Activated CD4-positive, CD25-positive, alpha-beta regulatory T cell treated with anti-CD3 and anti-CD28 coated beads, Interleukin-2, amount 50 U/mL, for 16 hours (primary cell): ENCODE measurements around the gene PAIP2B.

Source experiments
- DNase-seq: peaks from one replicate; pipeline ENCODE4 v3.0.0-alpha.2; 2020; ENCODE audit warnings: low read depth, low spot score

Gene PAIP2B

GRCh38 chr2:71153585-71154224 is 73.2 kb downstream of the PAIP2B start:
- DNase-seq = no peak

GRCh38 chr2:71151620-71152019 is 75.3 kb downstream of the PAIP2B start:
- no peak for DNase-seq

GRCh38 chr2:71150082-71150816 is 76.7 kb downstream of the PAIP2B start:
- DNase-seq = no peak

- no peak for DNase-seq
Measured at GRCh38 chr2:71148506-71149063, 78.3 kb downstream of the PAIP2B start.

- DNase-seq = no peak
Measured at GRCh38 chr2:71143782-71144181, 83.1 kb downstream of the PAIP2B start.

GRCh38 chr2:71136174-71136573 is 90.7 kb downstream of the PAIP2B start:
- no peak for DNase-seq

GRCh38 chr2:71133603-71134002 is 93.3 kb downstream of the PAIP2B start:
- no peak for DNase-seq
